K562 (cell line): ENCODE data around the gene LRP1B.

Source experiments
- CTCF ChIP-seq, 3 experiments: IDR thresholded peaks in 2 of 3; conservative IDR thresholded peaks in 1 of 3; 2 replicates each; pipeline ENCODE4 v1.5.1; 2011 to 2012; ENCODE audit warnings: low read length in 3 of 3, mild to moderate bottlenecking in 3 of 3, control low read depth in 2 of 3, improper control_type of control experiment in 1 of 3, inconsistent platforms in 1 of 3, low read depth in 1 of 3, mixed read lengths in 1 of 3, moderate library complexity in 1 of 3; ENCODE audit not compliant: insufficient read depth in 2 of 3
- FIP1L1 ChIP-seq: fragments of 200-400 bp; formaldehyde crosslinking; IDR thresholded peaks from 2 replicates; pipeline ENCODE4 v1.6.1; 2018; ENCODE audit warnings: mild to moderate bottlenecking, low read depth, low read length; ENCODE audit not compliant: poor library complexity, severe bottlenecking
- FOXK1 ChIP-seq: sonication (generic); formaldehyde crosslinking; IDR thresholded peaks from 2 replicates; pipeline ENCODE4 v1.8.0; 2022; ENCODE audit warnings: missing genetic modification reagents, mild to moderate bottlenecking, borderline replicate concordance
- JUN ChIP-seq, 2 experiments: sonication (generic) in 1 of 2; formaldehyde crosslinking in 1 of 2; IDR thresholded peaks; 2 replicates each; pipeline versions ENCODE4 v1.6.1 to v1.8.0; 2012 to 2022; ENCODE audit warnings: borderline replicate concordance in 2 of 2, mild to moderate bottlenecking in 2 of 2, improper control_type of control experiment in 1 of 2, low read depth in 1 of 2, low read length in 1 of 2, missing genetic modification reagents in 1 of 2
- KDM4B ChIP-seq, 2 experiments: fragments of 450-650 bp in 1 of 2; sonication (generic) in 1 of 2; IDR thresholded peaks; 2 replicates each; pipeline ENCODE4 v1.6.1; 2016 to 2017; ENCODE audit warnings: borderline replicate concordance in 2 of 2, antibody characterized with exemption in 1 of 2, low read depth in 1 of 2, mild to moderate bottlenecking in 1 of 2
- SMARCC2 ChIP-seq: fragments of 450-650 bp; IDR thresholded peaks from 2 replicates; pipeline ENCODE4 v1.6.1; 2017; ENCODE audit warnings: antibody characterized with exemption, moderate library complexity, mild to moderate bottlenecking, low read depth
- XRCC4 ChIP-seq: IDR thresholded peaks from one replicate; pipeline ENCODE4 v1.6.1; 2011; ENCODE audit not compliant: insufficient read depth, insufficient read length; ENCODE audit errors: extremely low read depth

GRCh38 chr2:141534666-141535362 is 596.0 kb downstream of the LRP1B start:
- TF ChIP-seq KDM4B (IDR thresholded peaks at IDR 0.05; ENCODE audit: borderline replicate concordance in 2 of 2, low read depth in 1 of 2) (no peak), CTCF (IDR thresholded peaks at IDR 0.05 in 2 of 3, conservative IDR thresholded peaks at IDR 0.05 in 1 of 3; ENCODE audit: insufficient read depth in 2 of 3, low read depth in 1 of 3, low read length in 3 of 3) (no peak), JUN (IDR thresholded peaks at IDR 0.05; ENCODE audit: borderline replicate concordance, low read depth, low read length) (no peak), JUN (CRISPR knock-in tag; IDR thresholded peaks at IDR 0.05; ENCODE audit: borderline replicate concordance) (no peak), FIP1L1 (no peak), SMARCC2 (no peak), FOXK1 (CRISPR knock-in tag) (no peak), XRCC4 (no peak)
